ENCODE data around the gene SAMD3. TPM values are rescaled to one million over a fixed set of nuclear protein-coding genes. Genes with fewer than 3 reads are reported as not detected.
"Not testable (repeated sequence)": the region's sequence is repeated elsewhere in the genome, so short reads cannot be mapped to it uniquely, and the experiment has no call there.

SAMD3 gene
- total RNA-seq, 1 donor: 0.54 TPM

- DNase-seq (ENCODE audit: low read depth in 2 of 3, low spot score in 2 of 3): no peak
Measured at GRCh38 chr6:130138116-130138908, 84.4 kb downstream of the SAMD3 start.

DNA sequence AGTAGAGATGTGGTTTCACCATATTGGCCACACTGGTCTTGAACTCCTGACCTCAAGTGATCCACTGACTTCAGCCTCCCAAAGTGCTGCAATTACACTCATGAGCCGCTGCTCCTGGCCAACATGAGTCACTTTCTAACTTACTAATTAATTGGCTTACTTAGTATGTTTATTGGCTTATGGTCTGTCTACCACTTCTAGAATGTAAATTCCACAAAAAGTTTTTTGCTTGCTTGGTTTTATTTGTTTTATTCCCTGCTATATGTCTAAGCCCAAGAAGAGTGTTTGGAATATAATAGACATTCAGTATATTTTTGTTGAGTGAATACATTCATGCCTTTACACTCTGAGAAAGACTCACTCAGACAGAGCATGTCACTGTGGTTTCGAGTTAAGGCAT lies 86.0 kb downstream of the SAMD3 start:
- DNase-seq (ENCODE audit: low read depth in 2 of 3, low spot score in 2 of 3): no peak

DNA sequence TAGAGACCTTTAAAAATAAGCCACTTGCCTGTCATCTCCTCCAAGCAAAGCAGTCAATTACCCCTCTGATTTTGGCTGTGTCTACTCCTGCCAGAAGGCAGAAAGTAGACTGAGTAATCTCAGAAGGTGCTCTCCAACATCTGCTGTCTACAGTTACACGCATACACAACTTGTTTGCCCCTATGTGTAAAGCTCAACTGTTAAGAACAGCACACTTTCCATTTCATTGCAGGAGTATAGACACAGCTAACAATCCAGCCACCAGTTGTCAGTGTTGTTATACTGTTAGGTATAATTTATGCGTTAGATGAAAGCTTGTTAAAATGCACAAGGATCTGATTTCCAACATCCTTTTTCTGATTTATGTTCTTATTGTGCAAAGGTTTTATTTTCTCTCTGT lies 88.2 kb downstream of the SAMD3 start:
- DNase-seq (ENCODE audit: low read depth in 2 of 3, low spot score in 2 of 3): no peak

DNA sequence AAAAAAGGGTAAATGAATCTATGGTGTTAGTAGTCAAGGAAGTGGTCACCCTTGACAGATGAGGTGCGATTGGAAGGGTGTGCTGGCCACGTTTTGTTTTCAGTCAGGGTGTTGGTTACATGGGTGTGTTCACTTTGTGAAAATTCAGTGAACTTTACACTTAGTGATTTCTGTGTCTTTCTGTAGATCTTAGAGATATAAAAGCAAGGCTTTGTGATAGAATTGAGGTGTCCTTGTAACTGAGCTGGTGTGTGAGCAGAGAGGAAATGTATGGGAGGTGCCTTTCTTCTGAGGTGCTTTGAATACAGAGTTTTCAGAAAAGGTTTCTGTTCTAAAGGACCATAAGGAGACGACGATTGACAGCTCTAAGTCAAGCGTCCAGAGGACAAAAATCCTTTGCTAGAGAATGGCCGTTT lies 90.5 kb downstream of the SAMD3 start:
- no peak for DNase-seq (ENCODE audit: low read depth in 2 of 3, low spot score in 2 of 3)

GRCh38 chr6:130129762-130130246 lies 92.9 kb downstream of the SAMD3 start:
- no peak for DNase-seq (ENCODE audit: low read depth in 2 of 3, low spot score in 2 of 3)

- no peak for DNase-seq (ENCODE audit: low read depth in 2 of 3, low spot score in 2 of 3)
Measured at GRCh38 chr6:130128326-130128725, 94.4 kb downstream of the SAMD3 start.

- no peak for DNase-seq (ENCODE audit: low read depth in 2 of 3, low spot score in 2 of 3)
Measured at GRCh38 chr6:130127195-130127594, 95.6 kb downstream of the SAMD3 start.

DNA sequence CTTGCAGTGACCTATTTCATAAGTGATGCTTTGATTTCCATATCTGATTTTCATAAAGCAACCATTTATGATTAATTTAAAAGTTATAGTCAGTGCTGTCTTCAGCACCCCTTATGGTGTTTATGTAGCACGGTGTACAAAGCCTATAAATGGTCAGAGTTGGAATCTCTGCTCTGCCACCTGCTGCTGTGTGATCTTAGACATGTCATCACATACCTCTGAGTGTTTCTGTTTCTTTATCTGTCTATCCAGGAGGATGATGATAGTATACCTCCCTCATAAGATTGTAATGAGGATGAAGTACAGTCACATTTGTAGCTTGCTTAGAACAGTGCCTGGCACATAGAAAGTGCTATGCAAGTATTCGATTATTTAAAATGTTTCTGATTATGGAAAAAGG lies 100.5 kb downstream of the SAMD3 start:
- DNase-seq (ENCODE audit: low read depth in 2 of 3, low spot score in 2 of 3): no peak

DNA sequence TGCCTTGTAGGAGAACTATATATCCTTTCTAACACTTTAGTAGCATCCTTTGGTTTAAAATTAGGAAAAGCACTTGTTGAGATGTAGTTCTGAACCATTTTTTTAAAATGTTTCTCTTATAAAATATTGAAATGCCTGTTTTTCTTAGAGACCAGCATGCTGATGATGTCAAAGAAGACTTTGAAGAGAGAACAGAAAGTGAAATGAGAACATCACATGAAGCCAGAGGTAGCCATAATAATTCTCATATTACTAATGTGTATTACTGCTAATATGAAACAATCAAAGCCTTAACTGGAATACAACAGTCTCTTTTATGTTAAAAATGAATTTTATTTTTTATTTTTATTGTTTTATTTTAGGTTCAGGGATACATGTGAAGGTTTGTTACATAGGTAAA lies 102.0 kb downstream of the SAMD3 start:
- DNase-seq (ENCODE audit: low read depth in 2 of 3, low spot score in 2 of 3): no peak

DNA sequence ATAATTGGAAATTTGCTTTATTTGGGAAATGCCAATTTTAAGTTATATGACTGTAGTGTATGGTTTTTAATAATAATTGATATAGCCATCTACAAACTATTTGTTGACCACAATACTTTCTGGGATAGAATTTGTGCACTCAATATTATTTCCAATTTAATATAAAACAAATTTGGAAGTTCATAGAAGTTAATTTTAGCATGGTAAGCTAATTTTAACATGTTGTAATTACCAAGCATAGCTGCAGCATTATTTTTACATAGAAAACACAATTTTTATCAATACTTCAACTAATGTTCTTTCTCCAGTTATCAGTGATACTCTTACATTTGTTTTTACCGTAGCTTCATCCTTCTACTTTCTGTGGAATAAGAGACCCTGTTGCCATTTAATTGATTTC lies 103.5 kb downstream of the SAMD3 start:
- no peak for DNase-seq (ENCODE audit: low read depth in 2 of 3, low spot score in 2 of 3)

GRCh38 chr6:130118236-130118635 lies 104.5 kb downstream of the SAMD3 start:
- DNase-seq (ENCODE audit: low read depth in 2 of 3, low spot score in 2 of 3): no peak

DNA sequence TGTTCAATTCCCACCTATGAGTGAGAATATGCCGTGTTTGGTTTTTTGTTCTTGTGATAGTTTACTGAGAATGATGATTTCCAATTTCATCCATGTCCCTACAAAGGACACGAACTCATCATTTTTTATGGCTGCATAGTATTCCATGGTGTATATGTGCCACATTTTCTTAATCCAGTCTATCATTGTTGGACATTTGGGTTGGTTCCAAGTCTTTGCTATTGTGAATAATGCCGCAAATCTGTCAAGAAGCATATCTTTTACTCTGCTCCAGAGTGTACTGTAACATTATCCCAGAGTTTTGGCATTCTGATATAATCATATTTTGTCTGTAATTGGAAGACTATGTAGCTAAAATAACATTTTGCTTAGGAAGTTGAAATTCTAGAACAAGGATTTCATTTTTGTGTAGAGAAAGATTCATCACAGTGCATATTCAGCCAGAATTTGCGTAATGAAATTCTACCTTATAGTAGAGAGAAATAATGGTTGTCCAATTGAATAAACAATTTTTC lies 105.5 kb downstream of the SAMD3 start:
- DNase-seq (ENCODE audit: low read depth in 2 of 3, low spot score in 2 of 3): not testable (repeated sequence)

GRCh38 chr6:130116273-130116672 lies 106.5 kb downstream of the SAMD3 start:
- no peak for DNase-seq (ENCODE audit: low read depth in 2 of 3, low spot score in 2 of 3)

- no peak for DNase-seq (ENCODE audit: low read depth in 2 of 3, low spot score in 2 of 3)
Measured at GRCh38 chr6:130115036-130115435, 107.7 kb downstream of the SAMD3 start.

GRCh38 chr6:130113201-130113710 lies 109.5 kb downstream of the SAMD3 start:
- no peak for DNase-seq (ENCODE audit: low read depth in 2 of 3, low spot score in 2 of 3)

DNA sequence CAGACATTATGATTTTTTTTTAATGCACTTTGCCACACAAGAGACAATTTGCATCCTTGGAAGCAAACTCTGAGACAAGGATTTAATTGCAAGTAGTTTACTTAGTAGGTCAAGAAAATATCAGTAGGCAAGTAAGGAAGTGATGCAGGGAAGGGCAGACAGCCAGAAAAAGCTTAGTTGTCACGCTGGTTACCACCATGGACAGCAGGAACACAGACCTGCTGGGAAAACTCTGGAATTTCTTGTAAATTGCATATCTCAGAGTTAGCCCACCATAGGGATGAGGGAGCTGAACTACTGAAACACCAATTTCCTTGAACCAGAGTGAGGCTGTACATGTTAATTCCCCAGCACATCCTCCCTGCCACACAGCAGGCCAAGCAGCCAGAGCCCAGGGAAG lies 111.7 kb downstream of the SAMD3 start:
- DNase-seq (ENCODE audit: low read depth in 2 of 3, low spot score in 2 of 3): no peak

DNA sequence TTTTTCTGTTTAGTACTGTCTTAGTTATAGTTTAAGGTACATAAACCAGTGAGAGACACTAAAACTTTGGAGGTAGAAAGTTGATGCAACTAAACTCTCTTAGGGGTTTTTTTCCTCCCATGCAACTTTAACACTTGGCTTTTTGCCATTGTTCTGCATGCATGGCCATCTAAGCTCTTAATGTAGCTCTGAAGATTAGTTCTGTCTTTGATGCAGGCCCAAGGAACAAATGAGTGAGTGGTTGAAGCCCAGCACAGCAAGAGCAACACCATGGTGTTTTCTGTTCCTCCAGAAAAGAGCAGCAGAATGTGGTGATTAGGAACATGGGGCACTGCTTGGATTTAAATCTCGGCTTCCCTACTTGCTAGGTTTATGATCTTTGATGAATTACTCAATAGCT lies 115.0 kb downstream of the SAMD3 start:
- DNase-seq (ENCODE audit: low read depth in 2 of 3, low spot score in 2 of 3): no peak

GRCh38 chr6:130105996-130106704 lies 116.6 kb downstream of the SAMD3 start:
- peak in 2 of 3 donors; percentile 31 to 73 for DNase-seq (ENCODE audit: low read depth in 2 of 3, low spot score in 2 of 3)

GRCh38 chr6:130099119-130099518 lies 123.6 kb downstream of the SAMD3 start:
- no peak for DNase-seq (ENCODE audit: low read depth in 2 of 3, low spot score in 2 of 3)

- DNase-seq (ENCODE audit: low read depth in 2 of 3, low spot score in 2 of 3): no peak
Measured at GRCh38 chr6:130098317-130098716, 124.4 kb downstream of the SAMD3 start.

Data from hematopoietic multipotent progenitor cell (in vitro differentiated cells).